Measurements from ENCODE around the gene ABCB6.

The ABCB6 gene

GRCh38 chr2:219171231-219171651 lies 47.5 kb downstream of the ABCB6 start:
- DNase-seq (ENCODE audit: low read depth in 2 of 2, low spot score in 1 of 2), result no peak

- DNase-seq (ENCODE audit: low read depth in 2 of 2, low spot score in 1 of 2), result no peak
Observed at GRCh38 chr2:219169930-219170654, 48.7 kb downstream of the ABCB6 start, which contains the start of gene SLC23A3. Gene SLC23A3 (minus strand): TSS chr2:219170029. CDS start chr2:219169984, 45 bp downstream.

- no peak for DNase-seq (ENCODE audit: low read depth in 2 of 2, low spot score in 1 of 2)
Observed at GRCh38 chr2:219168932-219169331, 49.8 kb downstream of the ABCB6 start.

GRCh38 chr2:219168526-219168925 lies 50.2 kb downstream of the ABCB6 start:
- DNase-seq (ENCODE audit: low read depth in 2 of 2, low spot score in 1 of 2), result no peak

- DNase-seq (ENCODE audit: low read depth in 2 of 2, low spot score in 1 of 2), result no peak
Observed at GRCh38 chr2:219167997-219168396, 50.8 kb downstream of the ABCB6 start.

GRCh38 chr2:219165058-219165911 lies 53.5 kb downstream of the ABCB6 start:
- DNase-seq (ENCODE audit: low read depth in 2 of 2, low spot score in 1 of 2), result no peak

GRCh38 chr2:219163156-219163555 lies 55.6 kb downstream of the ABCB6 start:
- no peak for DNase-seq (ENCODE audit: low read depth in 2 of 2, low spot score in 1 of 2)

GRCh38 chr2:219161097-219161496 lies 57.7 kb downstream of the ABCB6 start:
- no peak for DNase-seq (ENCODE audit: low read depth in 2 of 2, low spot score in 1 of 2)

- DNase-seq (ENCODE audit: low read depth in 2 of 2, low spot score in 1 of 2), result peak; percentile 84 to 88
Observed at GRCh38 chr2:219160186-219161017, 58.4 kb downstream of the ABCB6 start, which contains the start of gene NHEJ1. Gene NHEJ1 (minus strand): TSS chr2:219160815. CDS start chr2:219158362, 2,453 bp downstream.

All from stimulated activated CD8-positive, alpha-beta memory T cell treated with anti-CD3 and anti-CD28 coated beads, Interleukin-4, amount 100 ng/mL, for 4 hours (primary cell).